ENCODE measurements around the gene ZSWIM4. TPM values are rescaled to one million over a fixed set of nuclear protein-coding genes. Genes with fewer than 3 reads are reported as not detected.

Gene ZSWIM4
- total RNA-seq, 2 experiments from 2014 or later, result 5.6 to 5.8 TPM

- no peak for DNase-seq
- H3K36me3 Mint-ChIP-seq (ENCODE audit: low read depth), result peaks cover 10% of the 10 kb centered on the region
- ChIA-PET POLR2A (no interaction called here), CTCF (no interaction called here)
- ATAC-seq, result no peak
- no peak overlapping the region for H3K27ac Mint-ChIP-seq
- no peak overlapping the region for H3K4me3 Mint-ChIP-seq
- no peaks in the 10 kb centered on the region for H3K9me3 Mint-ChIP-seq (ENCODE audit: low read depth)
- intact Hi-C loops (cut with DNase I, micrococcal nuclease), result no loop called here
- H3K27me3 Mint-ChIP-seq, result no peaks in the 10 kb centered on the region
- H3K4me1 Mint-ChIP-seq, result no peaks in the 10 kb centered on the region
These were observed 17.3 kb downstream of the ZSWIM4 start for GRCh38 chr19:13812544-13812943.

GRCh38 chr19:13813147-13813546, 17.9 kb downstream of the ZSWIM4 start:
- Mint-ChIP-seq H3K4me1 (peaks cover 2% of the 10 kb centered on the region), H3K9me3 (ENCODE audit: low read depth) (no peaks in the 10 kb centered on the region), H3K27ac (no peak overlapping the region), H3K36me3 (ENCODE audit: low read depth) (peaks cover 11% of the 10 kb centered on the region), H3K27me3 (no peaks in the 10 kb centered on the region), H3K4me3 (no peak overlapping the region)
- POLR2A ChIA-PET, result no interaction called here
- intact Hi-C loops (cut with DNase I, micrococcal nuclease), result no loop called here
- CTCF ChIA-PET, result no interaction called here
- ATAC-seq (no peak), DNase-seq (no peak)

- ChIA-PET POLR2A (interaction anchor here (0.6 kb wide), 2 partner anchors 686 to 705 kb away, joined by 3 read pairs; no protein-coding TSS in a partner anchor), CTCF (no interaction called here)
- H3K36me3 Mint-ChIP-seq (ENCODE audit: low read depth), result peaks cover 8% of the 10 kb centered on the region
- ATAC-seq, result no peak
- no peak overlapping the region for H3K4me3 Mint-ChIP-seq
- no peaks in the 10 kb centered on the region for H3K9me3 Mint-ChIP-seq (ENCODE audit: low read depth)
- DNase-seq, result no peak
- no peaks in the 10 kb centered on the region for H3K27me3 Mint-ChIP-seq
- intact Hi-C loops (cut with DNase I, micrococcal nuclease), result no loop called here
- H3K4me1 Mint-ChIP-seq, result peaks cover 5% of the 10 kb centered on the region
- H3K27ac Mint-ChIP-seq, result no peak overlapping the region
These were observed 19.3 kb downstream of the ZSWIM4 start for GRCh38 chr19:13814550-13814949.

- DNase-seq (peak; percentile 72), ATAC-seq (peak; percentile 81)
- POLR2A ChIA-PET, result interaction anchor here (1.0 kb wide), 1 partner anchor 11 kb away, joined by 3 read pairs; no protein-coding TSS in a partner anchor
- CTCF ChIA-PET, result interaction anchor here (1.3 kb wide), 1 partner anchor 45 kb away, joined by 4 read pairs; no protein-coding TSS in a partner anchor
- no peak overlapping the region for H3K27ac Mint-ChIP-seq
- intact Hi-C loops (cut with DNase I, micrococcal nuclease), result no loop called here
- H3K9me3 Mint-ChIP-seq (ENCODE audit: low read depth), result no peaks in the 10 kb centered on the region
- peaks cover 7% of the 10 kb centered on the region for H3K36me3 Mint-ChIP-seq (ENCODE audit: low read depth)
- peaks cover 5% of the 10 kb centered on the region for H3K4me1 Mint-ChIP-seq
- peak overlapping the region; percentile 60 for H3K4me3 Mint-ChIP-seq
- no peaks in the 10 kb centered on the region for H3K27me3 Mint-ChIP-seq
These were observed 21.9 kb downstream of the ZSWIM4 start for GRCh38 chr19:13817018-13817614.

- Mint-ChIP-seq H3K9me3 (ENCODE audit: low read depth) (no peaks in the 10 kb centered on the region), H3K27ac (peak overlapping the region; percentile 33), H3K4me3 (peak overlapping the region; percentile 60), H3K36me3 (ENCODE audit: low read depth) (peaks cover 5% of the 10 kb centered on the region), H3K27me3 (no peaks in the 10 kb centered on the region), H3K4me1 (peaks cover 5% of the 10 kb centered on the region)
- intact Hi-C loops (cut with DNase I, micrococcal nuclease), result no loop called here
- ATAC-seq (peak; percentile 86), DNase-seq (peak; percentile 84)
- ChIA-PET POLR2A (interaction anchor here (0.5 to 1.0 kb wide), 4 partner anchors 10 to 602 kb away, joined by 3 to 5 read pairs (median 4); no protein-coding TSS in a partner anchor), CTCF (interaction anchor here (1.3 kb wide), 1 partner anchor 45 kb away, joined by 4 read pairs; no protein-coding TSS in a partner anchor)
These were observed 22.6 kb downstream of the ZSWIM4 start for GRCh38 chr19:13817615-13818371.

GRCh38 chr19:13819238-13819637, 24.0 kb downstream of the ZSWIM4 start:
- POLR2A ChIA-PET, result no interaction called here

GRCh38 chr19:13821292-13821691, 26.0 kb downstream of the ZSWIM4 start:
- Mint-ChIP-seq H3K4me3 (no peak overlapping the region), H3K27ac (no peak overlapping the region), H3K36me3 (ENCODE audit: low read depth) (peaks cover 10% of the 10 kb centered on the region), H3K9me3 (ENCODE audit: low read depth) (no peaks in the 10 kb centered on the region), H3K4me1 (peaks cover 7% of the 10 kb centered on the region), H3K27me3 (no peaks in the 10 kb centered on the region)
- POLR2A ChIA-PET, result no interaction called here
- no peak for DNase-seq
- ATAC-seq, result no peak
- intact Hi-C loops (cut with DNase I, micrococcal nuclease), result no loop called here
- CTCF ChIA-PET, result interaction anchor here (0.6 to 1.8 kb wide), 2 partner anchors 41 to 519 kb away, joined by 5 to 7 read pairs; no protein-coding TSS in a partner anchor

More at GRCh38 chr19:13819238-13819637, 24.0 kb downstream of the ZSWIM4 start:
- peaks cover 4% of the 10 kb centered on the region for H3K36me3 Mint-ChIP-seq (ENCODE audit: low read depth)
- H3K4me3 Mint-ChIP-seq, result no peak overlapping the region
- no peaks in the 10 kb centered on the region for H3K27me3 Mint-ChIP-seq
- H3K9me3 Mint-ChIP-seq (ENCODE audit: low read depth), result no peaks in the 10 kb centered on the region
- H3K4me1 Mint-ChIP-seq, result peaks cover 5% of the 10 kb centered on the region
- no peak overlapping the region for H3K27ac Mint-ChIP-seq
- ATAC-seq, result no peak
- intact Hi-C loops (cut with DNase I, micrococcal nuclease), result no loop called here
- CTCF ChIA-PET, result interaction anchor here (1.0 to 1.8 kb wide), 2 partner anchors 32 to 44 kb away, joined by 3 to 7 read pairs; no protein-coding TSS in a partner anchor
- DNase-seq, result no peak

GRCh38 chr19:13823256-13823655, 28.0 kb downstream of the ZSWIM4 start:
- Mint-ChIP-seq H3K9me3 (ENCODE audit: low read depth) (no peaks in the 10 kb centered on the region), H3K4me1 (peaks cover 4% of the 10 kb centered on the region), H3K36me3 (ENCODE audit: low read depth) (peaks cover 10% of the 10 kb centered on the region), H3K4me3 (no peak overlapping the region), H3K27ac (no peak overlapping the region), H3K27me3 (no peaks in the 10 kb centered on the region)
- ChIA-PET CTCF (no interaction called here), POLR2A (no interaction called here)
- intact Hi-C loops (cut with DNase I, micrococcal nuclease), result no loop called here
- ATAC-seq (no peak), DNase-seq (no peak)

GRCh38 chr19:13823901-13824300, 28.7 kb downstream of the ZSWIM4 start:
- no peak for ATAC-seq
- DNase-seq, result no peak
- peaks cover 10% of the 10 kb centered on the region for H3K36me3 Mint-ChIP-seq (ENCODE audit: low read depth)
- no peaks in the 10 kb centered on the region for H3K9me3 Mint-ChIP-seq (ENCODE audit: low read depth)
- POLR2A ChIA-PET, result no interaction called here
- CTCF ChIA-PET, result interaction anchor here (0.6 to 1.4 kb wide), 2 partner anchors 10 to 38 kb away, joined by 3 to 4 read pairs; no protein-coding TSS in a partner anchor
- peaks cover 3% of the 10 kb centered on the region for H3K4me1 Mint-ChIP-seq
- no peak overlapping the region for H3K4me3 Mint-ChIP-seq
- intact Hi-C loops (cut with DNase I, micrococcal nuclease), result no loop called here
- H3K27me3 Mint-ChIP-seq, result no peaks in the 10 kb centered on the region
- no peak overlapping the region for H3K27ac Mint-ChIP-seq

GRCh38 chr19:13824703-13825102, 29.5 kb downstream of the ZSWIM4 start:
- H3K36me3 Mint-ChIP-seq (ENCODE audit: low read depth), result peaks cover 11% of the 10 kb centered on the region
- H3K4me3 Mint-ChIP-seq, result no peak overlapping the region
- ChIA-PET POLR2A (no interaction called here), CTCF (interaction anchor here (0.6 to 1.4 kb wide), 3 partner anchors 10 to 197 kb away, joined by 3 to 5 read pairs (median 4); no protein-coding TSS in a partner anchor)
- H3K27ac Mint-ChIP-seq, result no peak overlapping the region
- no peaks in the 10 kb centered on the region for H3K27me3 Mint-ChIP-seq
- intact Hi-C loops (cut with DNase I, micrococcal nuclease), result no loop called here
- ATAC-seq, result no peak
- no peaks in the 10 kb centered on the region for H3K9me3 Mint-ChIP-seq (ENCODE audit: low read depth)
- H3K4me1 Mint-ChIP-seq, result peaks cover 3% of the 10 kb centered on the region
- no peak for DNase-seq

GRCh38 chr19:13825489-13826441, 30.5 kb downstream of the ZSWIM4 start:
- Mint-ChIP-seq H3K36me3 (ENCODE audit: low read depth) (peaks cover 11% of the 10 kb centered on the region), H3K4me3 (no peak overlapping the region), H3K4me1 (peaks cover 3% of the 10 kb centered on the region), H3K9me3 (ENCODE audit: low read depth) (no peaks in the 10 kb centered on the region), H3K27me3 (no peaks in the 10 kb centered on the region), H3K27ac (no peak overlapping the region)
- ATAC-seq (peak; percentile 65), DNase-seq (peak; percentile 48)
- intact Hi-C loops (cut with DNase I, micrococcal nuclease), result no loop called here
- ChIA-PET CTCF (interaction anchor here (1.1 to 1.4 kb wide), 2 partner anchors 8 to 38 kb away, joined by 3 to 4 read pairs; no protein-coding TSS in a partner anchor), POLR2A (no interaction called here)
